A549 (cell line): ENCODE data around the gene GPATCH2.

ENCODE experiments used
- BHLHE40 ChIP-seq: IDR thresholded peaks from 2 replicates; pipeline ENCODE4 v1.6.1; 2012; ENCODE audit warnings: low read depth, low read length, inconsistent platforms
- EP300 ChIP-seq, 2 experiments: fragments of >200 bp; sonication (Bioruptor Twin); formaldehyde crosslinking; IDR thresholded peaks; 2 replicates in 1 of 2; 3 replicates in 1 of 2; pipeline ENCODE4 v1.6.1; 2016 to 2017
- HDAC2 ChIP-seq: fragments of 200-600 bp; sonication (generic); IDR thresholded peaks from 2 replicates; pipeline ENCODE4 v1.6.1; 2016
- JUN ChIP-seq, 2 experiments: fragments of >200 bp; sonication (Bioruptor Twin); formaldehyde crosslinking; IDR thresholded peaks; 2 replicates in 1 of 2; 3 replicates in 1 of 2; pipeline ENCODE4 v1.6.1; 2016 to 2017
- JUNB ChIP-seq: fragments of >200 bp; sonication (Bioruptor Twin); formaldehyde crosslinking; IDR thresholded peaks from 2 replicates; pipeline ENCODE4 v1.6.1; 2016
- NPAS2 ChIP-seq: fragments of 250-450 bp; sonication (Bioruptor Pico); IDR thresholded peaks from 2 replicates; pipeline ENCODE4 v1.8.0; 2022; ENCODE audit warnings: mild to moderate bottlenecking, moderate library complexity, borderline replicate concordance
- POLR2A ChIP-seq: IDR thresholded peaks from 2 replicates; pipeline ENCODE4 v1.6.1; 2012; ENCODE audit warnings: mild to moderate bottlenecking, low read length
- SMC3 ChIP-seq: fragments of >200 bp; sonication (Bioruptor Twin); formaldehyde crosslinking; IDR thresholded peaks from 3 replicates; pipeline ENCODE4 v1.6.1; 2018; ENCODE audit warnings: inconsistent platforms
- TF ChIP-seq, protein P1 (sequence below): fragments of >200 bp; sonication (Bioruptor Twin); formaldehyde crosslinking; IDR thresholded peaks from 3 replicates; pipeline ENCODE4 v1.5.1; 2016

GRCh38 chr1:217465102-217465501, 165.8 kb downstream of the GPATCH2 start:
- TF ChIP-seq, protein P1, sequence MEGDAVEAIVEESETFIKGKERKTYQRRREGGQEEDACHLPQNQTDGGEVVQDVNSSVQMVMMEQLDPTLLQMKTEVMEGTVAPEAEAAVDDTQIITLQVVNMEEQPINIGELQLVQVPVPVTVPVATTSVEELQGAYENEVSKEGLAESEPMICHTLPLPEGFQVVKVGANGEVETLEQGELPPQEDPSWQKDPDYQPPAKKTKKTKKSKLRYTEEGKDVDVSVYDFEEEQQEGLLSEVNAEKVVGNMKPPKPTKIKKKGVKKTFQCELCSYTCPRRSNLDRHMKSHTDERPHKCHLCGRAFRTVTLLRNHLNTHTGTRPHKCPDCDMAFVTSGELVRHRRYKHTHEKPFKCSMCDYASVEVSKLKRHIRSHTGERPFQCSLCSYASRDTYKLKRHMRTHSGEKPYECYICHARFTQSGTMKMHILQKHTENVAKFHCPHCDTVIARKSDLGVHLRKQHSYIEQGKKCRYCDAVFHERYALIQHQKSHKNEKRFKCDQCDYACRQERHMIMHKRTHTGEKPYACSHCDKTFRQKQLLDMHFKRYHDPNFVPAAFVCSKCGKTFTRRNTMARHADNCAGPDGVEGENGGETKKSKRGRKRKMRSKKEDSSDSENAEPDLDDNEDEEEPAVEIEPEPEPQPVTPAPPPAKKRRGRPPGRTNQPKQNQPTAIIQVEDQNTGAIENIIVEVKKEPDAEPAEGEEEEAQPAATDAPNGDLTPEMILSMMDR: no peak
- TF ChIP-seq POLR2A (no peak), NPAS2 (no peak), SMC3 (no peak), JUN (IDR thresholded peaks at IDR 0.05) (no peak), JUNB (no peak), BHLHE40 (no peak), HDAC2 (no peak), EP300 (IDR thresholded peaks at IDR 0.05) (no peak)
